NCI-H226 (cell line): Measurements from ENCODE around the gene NOC2L.
"Not testable (repeated sequence)": the region's sequence is repeated elsewhere in the genome, so short reads cannot be mapped to it uniquely, and the experiment has no call there.

Experiments used
- DNase-seq: peaks from one replicate; pipeline ENCODE4 v3.0.0-alpha.2; 2015

Gene NOC2L

GRCh38 chr1:958823-959730 is at the start of gene NOC2L:
Gene NOC2L (minus strand): TSS chr1:959256. CDS start chr1:959240, 16 bp downstream.
- DNase-seq, result peak; percentile 72

- no peak for DNase-seq
These were observed 47.5 kb upstream of the NOC2L start for GRCh38 chr1:1006305-1007159.

GRCh38 chr1:1005774-1006304 is 46.8 kb upstream of the NOC2L start:
- no peak for DNase-seq

GRCh38 chr1:1004780-1005697 is 46.0 kb upstream of the NOC2L start:
- no peak for DNase-seq

- no peak for DNase-seq
These were observed 45.3 kb upstream of the NOC2L start for GRCh38 chr1:1004420-1004779.

- no peak for DNase-seq
These were observed 44.8 kb upstream of the NOC2L start for GRCh38 chr1:1003618-1004419.

- no peak for DNase-seq
These were observed 42.2 kb upstream of the NOC2L start for GRCh38 chr1:1001057-1001783.

- DNase-seq, result peak; percentile 84
These were observed 41.5 kb upstream of the NOC2L start for GRCh38 chr1:1000357-1001056.

- DNase-seq, result peak; percentile 84
These were observed 40.8 kb upstream of the NOC2L start, which contains the start of gene HES4 for GRCh38 chr1:999725-1000356. Gene HES4 (minus strand): TSS chr1:1000097. CDS start chr1:999973, 124 bp downstream.

- DNase-seq, result no peak
These were observed 40.1 kb upstream of the NOC2L start for GRCh38 chr1:998995-999724.

GRCh38 chr1:998745-998994 is 39.6 kb upstream of the NOC2L start:
- no peak for DNase-seq

- DNase-seq, result no peak
These were observed 39.1 kb upstream of the NOC2L start for GRCh38 chr1:997993-998744.

GRCh38 chr1:997713-997992 is 38.6 kb upstream of the NOC2L start:
- no peak for DNase-seq

GRCh38 chr1:996851-997712 is 38.0 kb upstream of the NOC2L start:
- no peak for DNase-seq

GRCh38 chr1:995665-996633 is 36.9 kb upstream of the NOC2L start:
- DNase-seq, result no peak

GRCh38 chr1:994546-994945 is 35.5 kb upstream of the NOC2L start:
- DNase-seq, result not testable (repeated sequence)
